ENCODE results near the gene KDF1.

GRCh38 chr1:26951821-26952497 lies 8.3 kb downstream of the KDF1 start:
- TF ChIP-seq CTCF (IDR thresholded peaks at IDR 0.05; ENCODE audit: low read length) (no peak), EZH2 (IDR thresholded peaks at IDR 0.05; ENCODE audit: borderline replicate concordance, low read length) (no peak)
